ENCODE measurements around the gene TOX2. TPM values are rescaled to one million over a fixed set of nuclear protein-coding genes. Genes with fewer than 3 reads are reported as not detected.

TOX2 gene
- total RNA-seq, 1 donor from 2014 or later, result 24.3 TPM

GRCh38 chr20:44003609-44004008 lies 89.0 kb downstream of the TOX2 start:
- no peaks in the 10 kb centered on the region for H3K27me3 ChIP-seq
- H3K27ac ChIP-seq, result no peak overlapping the region
- DNase-seq, result no peak
- no peak for ATAC-seq
- H3K4me3 ChIP-seq, result no peak overlapping the region
- H3K36me3 ChIP-seq, result no peaks in the 10 kb centered on the region
- no peaks in the 10 kb centered on the region for H3K4me1 ChIP-seq
- H3K9me3 ChIP-seq, result no peaks in the 10 kb centered on the region
- intact Hi-C loops (cut with DNase I), result no loop called here
- no peak for TF ChIP-seq CTCF (IDR thresholded peaks at IDR 0.05)

DNA sequence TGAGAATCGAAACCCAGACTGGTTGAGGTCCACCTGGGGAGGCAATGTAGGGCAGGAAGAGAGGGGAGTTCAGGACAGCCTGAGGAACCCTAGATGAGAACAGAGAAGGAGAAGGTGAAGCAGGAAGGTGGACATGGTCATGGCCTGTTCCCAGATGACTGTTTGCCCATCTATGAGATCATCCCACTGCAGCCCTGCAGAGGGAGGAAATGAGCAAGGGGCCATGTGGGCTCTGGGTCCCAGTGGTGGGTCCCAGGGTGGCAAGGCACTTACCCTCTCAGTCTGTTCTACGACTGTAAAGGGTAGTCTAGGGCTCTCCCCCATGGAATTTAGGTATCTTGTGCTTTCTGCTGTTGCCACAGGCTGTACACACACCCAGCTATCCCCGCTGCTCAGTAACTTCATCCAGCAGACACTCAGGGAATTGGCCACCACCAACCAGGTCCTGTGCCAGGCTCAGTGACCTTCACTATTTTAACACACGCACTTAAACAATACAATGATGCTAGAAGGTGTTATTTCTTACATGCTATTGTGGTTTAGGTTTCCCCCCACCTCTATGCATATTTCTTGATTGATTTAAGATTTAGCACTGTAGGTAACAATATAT lies 89.8 kb downstream of the TOX2 start:
- Histone ChIP-seq H3K4me1 (no peaks in the 10 kb centered on the region), H3K27ac (no peak overlapping the region), H3K9me3 (no peaks in the 10 kb centered on the region), H3K4me3 (no peak overlapping the region), H3K27me3 (no peaks in the 10 kb centered on the region), H3K36me3 (no peaks in the 10 kb centered on the region)
- intact Hi-C loops (cut with DNase I), result no loop called here
- ATAC-seq (peak; percentile 10), DNase-seq (no peak)
- no peak for TF ChIP-seq CTCF (IDR thresholded peaks at IDR 0.05)

DNA sequence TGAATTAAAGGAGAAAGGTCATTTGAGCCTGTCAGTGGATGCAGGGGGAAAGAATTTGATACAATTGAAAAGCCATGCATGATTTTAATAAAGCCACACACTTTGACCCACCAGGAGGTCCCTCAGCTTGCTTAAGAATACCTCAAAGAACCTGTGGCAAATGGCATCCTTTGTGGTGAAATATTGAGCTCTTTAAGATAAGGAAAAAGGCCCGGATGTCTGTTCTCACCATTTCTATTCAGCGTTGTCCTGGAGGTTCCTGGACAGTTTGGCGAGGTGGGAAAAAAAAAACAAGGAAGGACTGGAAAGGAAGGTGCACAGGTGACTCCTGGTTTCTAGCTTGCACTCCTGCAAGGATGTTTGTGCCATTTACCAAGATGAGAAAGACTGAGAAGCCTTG lies 91.0 kb downstream of the TOX2 start:
- no peak overlapping the region for H3K27ac ChIP-seq
- ATAC-seq, result no peak
- intact Hi-C loops (cut with DNase I), result no loop called here
- no peaks in the 10 kb centered on the region for H3K4me1 ChIP-seq
- no peaks in the 10 kb centered on the region for H3K9me3 ChIP-seq
- no peak for TF ChIP-seq CTCF (IDR thresholded peaks at IDR 0.05)
- H3K4me3 ChIP-seq, result no peak overlapping the region
- H3K36me3 ChIP-seq, result no peaks in the 10 kb centered on the region
- no peak for DNase-seq
- H3K27me3 ChIP-seq, result no peaks in the 10 kb centered on the region

- DNase-seq (no peak), ATAC-seq (no peak)
- intact Hi-C loops (cut with DNase I), result no loop called here
- no peaks in the 10 kb centered on the region for H3K27me3 ChIP-seq
- H3K27ac ChIP-seq, result no peak overlapping the region
- H3K4me3 ChIP-seq, result no peak overlapping the region
- no peak for TF ChIP-seq CTCF (IDR thresholded peaks at IDR 0.05)
- no peaks in the 10 kb centered on the region for H3K9me3 ChIP-seq
- no peaks in the 10 kb centered on the region for H3K4me1 ChIP-seq
- no peaks in the 10 kb centered on the region for H3K36me3 ChIP-seq
These were observed 91.5 kb downstream of the TOX2 start for GRCh38 chr20:44006126-44006525.

DNA sequence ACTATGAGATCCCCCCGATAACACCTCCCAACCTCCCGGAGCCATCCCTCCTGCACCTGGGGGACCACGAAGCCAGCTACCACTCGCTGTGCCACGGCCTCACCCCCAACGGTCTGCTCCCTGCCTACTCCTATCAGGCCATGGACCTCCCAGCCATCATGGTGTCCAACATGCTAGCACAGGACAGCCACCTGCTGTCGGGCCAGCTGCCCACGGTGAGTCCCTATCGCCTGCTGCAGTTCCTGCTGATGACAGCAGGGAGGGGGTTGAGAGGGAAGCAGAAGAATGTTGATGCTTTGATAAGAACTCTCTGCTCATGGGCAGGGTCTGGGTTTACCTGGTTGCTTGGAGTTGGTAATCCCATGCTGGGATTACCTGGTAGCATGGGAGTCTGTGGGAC lies 91.9 kb downstream of the TOX2 start:
- Histone ChIP-seq H3K36me3 (no peaks in the 10 kb centered on the region), H3K27ac (no peak overlapping the region), H3K9me3 (no peaks in the 10 kb centered on the region), H3K4me1 (no peaks in the 10 kb centered on the region), H3K27me3 (no peaks in the 10 kb centered on the region), H3K4me3 (no peak overlapping the region)
- ATAC-seq (no peak), DNase-seq (no peak)
- TF ChIP-seq CTCF (IDR thresholded peaks at IDR 0.05), result no peak
- intact Hi-C loops (cut with DNase I), result no loop called here

Measured in upper lobe of right lung (tissue), 1 donor.